Bronchial epithelial cell (primary cell): ENCODE measurements around the gene SNTG2. TPM values are rescaled to one million over a fixed set of nuclear protein-coding genes. Genes with fewer than 3 reads are reported as not detected.

ENCODE experiments used
- DNase-seq: peaks from one replicate; pipeline ENCODE4 v3.0.0-alpha.2; 2010; ENCODE audit warnings: low read depth
- FAIRE-seq: peaks from 2 replicates; lab custom pipeline; 2011; peaks lifted over from hg19 to GRCh38; lab: Jason Lieb, UNC
- H3K27me3 ChIP-seq: 2 replicates; pipeline ENCODE4 v1.5.1; 2011; ENCODE audit warnings: low read length; ENCODE audit not compliant: control insufficient read depth, insufficient read depth
- H3K36me3 ChIP-seq: 2 replicates; pipeline ENCODE4 v1.5.1; 2011; ENCODE audit warnings: low read length; ENCODE audit not compliant: control insufficient read depth, insufficient read depth
- H3K4me3 ChIP-seq: 2 replicates; pipeline ENCODE4 v1.5.1; 2011; ENCODE audit warnings: mild to moderate bottlenecking, low read depth, low read length, control low read depth
- total RNA-seq: library from RNA; depleted of rRNA; stranded (reverse); fragments of >200 nt; gene quantifications from 2 replicates; pipeline ENCODE4 v1.2.1, GENCODE V29; 2014
- TF ChIP-seq, protein P1 (sequence below): IDR thresholded peaks from 2 replicates; pipeline ENCODE4 v1.5.1; 2011; ENCODE audit warnings: mild to moderate bottlenecking, moderate library complexity, low read length, control low read depth, inconsistent platforms; ENCODE audit not compliant: insufficient read depth, severe bottlenecking

The SNTG2 gene
- total RNA-seq, 1 donor from 2014 or later, result not detected

DNA sequence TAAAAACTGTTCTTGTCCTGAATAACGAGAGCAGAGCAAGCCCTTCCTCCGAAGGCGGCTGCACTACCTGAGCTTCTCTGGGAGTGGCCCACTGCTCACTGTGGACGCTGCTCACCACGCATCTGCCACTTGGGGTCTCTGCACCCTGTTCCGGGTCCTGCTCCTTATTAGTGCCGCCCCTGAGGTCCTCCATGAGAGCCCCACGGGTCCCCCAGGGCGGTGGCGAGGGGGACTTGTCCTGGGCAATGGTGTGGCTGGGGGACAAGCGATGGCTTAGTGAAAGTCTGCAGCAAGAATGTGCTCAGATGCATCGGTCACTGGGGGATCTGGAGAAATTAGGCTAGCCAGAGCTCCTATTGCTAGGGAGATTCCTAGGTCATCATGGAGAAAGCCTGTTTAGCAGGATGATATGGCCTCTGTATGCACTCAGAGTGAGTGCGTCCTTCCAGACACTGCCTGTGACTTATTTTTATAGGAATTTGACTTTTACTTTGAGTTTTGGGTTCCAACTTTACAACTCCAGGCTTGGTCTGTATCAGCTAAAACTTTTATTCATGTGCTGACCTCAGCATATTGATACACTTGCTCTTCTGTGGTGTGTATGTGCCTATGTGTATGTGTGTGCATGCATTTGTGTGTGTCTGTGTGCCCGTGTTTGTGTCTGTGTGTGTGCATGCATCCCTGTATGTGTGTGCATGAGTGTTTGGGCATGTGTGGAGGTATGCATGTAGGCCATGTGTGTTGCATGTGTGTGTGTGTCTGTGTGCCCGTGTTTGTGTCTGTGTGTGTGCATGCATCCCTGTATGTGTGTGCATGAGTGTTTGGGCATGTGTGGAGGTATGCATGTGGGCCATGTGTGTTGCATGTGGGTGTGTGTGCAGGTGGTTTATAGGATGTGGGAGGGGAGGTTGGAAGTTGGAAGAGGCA, 129.5 kb downstream of the SNTG2 start:
- no peaks in the 10 kb centered on the region for H3K36me3 ChIP-seq
- no peak overlapping the region for H3K4me3 ChIP-seq
- peak; percentile 93 for FAIRE-seq
- DNase-seq, result no peak
- no peaks in the 10 kb centered on the region for H3K27me3 ChIP-seq
- TF ChIP-seq, protein P1, sequence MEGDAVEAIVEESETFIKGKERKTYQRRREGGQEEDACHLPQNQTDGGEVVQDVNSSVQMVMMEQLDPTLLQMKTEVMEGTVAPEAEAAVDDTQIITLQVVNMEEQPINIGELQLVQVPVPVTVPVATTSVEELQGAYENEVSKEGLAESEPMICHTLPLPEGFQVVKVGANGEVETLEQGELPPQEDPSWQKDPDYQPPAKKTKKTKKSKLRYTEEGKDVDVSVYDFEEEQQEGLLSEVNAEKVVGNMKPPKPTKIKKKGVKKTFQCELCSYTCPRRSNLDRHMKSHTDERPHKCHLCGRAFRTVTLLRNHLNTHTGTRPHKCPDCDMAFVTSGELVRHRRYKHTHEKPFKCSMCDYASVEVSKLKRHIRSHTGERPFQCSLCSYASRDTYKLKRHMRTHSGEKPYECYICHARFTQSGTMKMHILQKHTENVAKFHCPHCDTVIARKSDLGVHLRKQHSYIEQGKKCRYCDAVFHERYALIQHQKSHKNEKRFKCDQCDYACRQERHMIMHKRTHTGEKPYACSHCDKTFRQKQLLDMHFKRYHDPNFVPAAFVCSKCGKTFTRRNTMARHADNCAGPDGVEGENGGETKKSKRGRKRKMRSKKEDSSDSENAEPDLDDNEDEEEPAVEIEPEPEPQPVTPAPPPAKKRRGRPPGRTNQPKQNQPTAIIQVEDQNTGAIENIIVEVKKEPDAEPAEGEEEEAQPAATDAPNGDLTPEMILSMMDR, result no peak

DNA sequence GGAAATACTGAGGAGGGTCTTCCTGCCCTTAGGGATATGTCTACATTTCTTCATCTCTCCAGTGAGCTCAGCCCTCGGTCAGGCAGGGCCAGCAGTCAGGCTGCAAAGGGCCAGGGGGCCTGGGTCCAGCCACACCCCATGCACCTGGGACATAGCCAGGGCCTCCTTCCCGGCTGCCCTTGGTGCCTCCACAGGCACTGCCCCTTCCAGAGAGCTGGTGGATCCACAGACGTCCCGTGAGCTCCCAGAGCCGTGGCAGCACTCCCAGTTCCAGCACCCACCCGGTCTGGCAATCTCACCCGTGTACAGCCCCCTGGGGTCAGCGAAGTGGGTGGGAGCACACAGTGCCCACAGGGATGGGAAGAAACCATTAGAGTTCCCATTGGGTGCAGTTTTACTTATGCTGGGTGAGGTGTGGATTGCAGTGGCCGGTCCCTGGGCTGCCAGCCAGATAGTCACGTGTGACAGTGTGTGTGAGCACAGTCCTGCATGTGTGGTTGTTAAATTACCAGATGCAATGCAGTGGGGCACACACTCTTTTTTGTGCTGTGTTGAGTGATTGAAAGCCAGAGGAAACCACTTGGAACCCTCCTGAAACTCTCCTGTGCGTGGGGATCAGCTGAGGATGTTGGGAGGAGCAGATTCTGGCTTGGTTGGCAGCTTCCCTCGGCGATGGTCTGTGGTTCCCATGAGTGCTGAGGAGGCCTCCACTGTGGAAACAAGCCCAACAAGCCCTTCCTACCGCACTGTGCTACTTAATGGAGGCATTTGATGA, 131.0 kb downstream of the SNTG2 start:
- Histone ChIP-seq H3K4me3 (no peak overlapping the region), H3K36me3 (no peaks in the 10 kb centered on the region), H3K27me3 (no peaks in the 10 kb centered on the region)
- DNase-seq, result no peak
- TF ChIP-seq, protein P1, result no peak
- FAIRE-seq, result no peak

DNA sequence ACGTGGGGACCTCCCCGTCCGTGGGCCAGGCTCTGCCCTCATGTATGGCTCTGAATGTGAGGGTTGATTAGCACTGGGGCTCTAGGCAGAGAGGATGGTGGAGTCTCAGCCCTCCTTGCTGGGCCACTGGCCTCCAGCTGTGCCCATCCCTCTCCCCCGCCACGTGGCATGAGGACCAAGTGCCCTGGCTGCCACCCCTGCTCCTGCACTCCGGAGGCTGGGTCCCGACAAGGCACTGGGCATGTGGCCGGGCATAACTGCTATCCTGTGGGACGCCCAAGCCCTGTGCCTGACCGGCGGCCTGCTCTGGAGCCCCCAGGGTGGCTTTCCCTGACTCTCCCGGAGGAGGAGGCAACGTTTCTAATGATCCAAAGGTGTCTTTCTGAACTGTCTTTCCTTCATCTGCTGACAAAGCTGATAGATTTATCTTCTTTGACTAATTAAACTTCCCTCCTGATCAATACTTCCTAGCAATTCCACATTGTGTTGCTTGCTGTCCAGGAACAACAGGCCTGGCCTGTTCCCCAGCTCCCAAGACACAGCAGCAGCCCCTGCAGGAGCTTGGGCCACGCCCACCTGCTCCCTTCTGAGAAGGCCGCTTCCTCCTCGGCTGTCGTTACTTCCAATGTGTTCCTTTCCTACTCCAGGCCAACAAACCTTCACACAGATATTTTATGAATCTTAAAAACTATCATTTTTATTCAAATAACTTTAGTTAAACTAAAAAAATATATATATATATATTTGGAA, 132.0 kb downstream of the SNTG2 start:
- no peaks in the 10 kb centered on the region for H3K36me3 ChIP-seq
- no peak overlapping the region for H3K4me3 ChIP-seq
- no peaks in the 10 kb centered on the region for H3K27me3 ChIP-seq
- FAIRE-seq (no peak), DNase-seq (no peak)
- TF ChIP-seq, protein P1, result no peak

DNA sequence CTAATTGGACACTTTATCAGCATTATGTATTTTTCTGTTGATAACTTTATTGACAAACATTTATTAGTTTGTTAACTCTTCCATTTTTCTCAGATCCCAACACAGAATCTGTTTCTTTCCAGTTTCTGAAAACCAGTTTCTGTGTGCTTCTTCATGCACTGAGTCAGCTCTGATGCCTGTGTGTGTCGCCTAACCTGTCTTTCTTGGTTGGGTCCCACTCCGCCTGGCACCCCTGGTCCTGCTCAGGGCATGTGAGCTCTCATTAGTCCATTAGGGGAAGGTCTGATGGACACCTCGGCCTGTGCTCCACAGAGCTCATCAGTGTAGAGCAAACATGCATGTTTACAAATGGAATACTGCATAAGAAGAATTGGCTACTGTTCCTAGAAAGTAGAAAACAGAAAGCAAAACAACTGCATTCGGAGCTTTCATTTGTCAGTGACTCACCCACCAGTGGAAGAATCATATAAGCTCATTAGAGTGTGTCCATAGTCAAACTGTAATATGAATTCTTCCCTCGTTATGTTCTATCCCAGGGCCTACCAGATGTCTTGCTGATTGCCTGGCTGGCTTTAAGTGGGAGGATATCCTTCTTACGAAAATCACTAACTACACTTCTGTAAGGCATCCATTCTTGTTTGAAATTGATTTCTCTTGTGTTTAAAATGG, 137.7 kb downstream of the SNTG2 start:
- no peaks in the 10 kb centered on the region for H3K36me3 ChIP-seq
- no peak for FAIRE-seq
- no peak overlapping the region for H3K4me3 ChIP-seq
- TF ChIP-seq, protein P1, result no peak
- H3K27me3 ChIP-seq, result no peaks in the 10 kb centered on the region
- DNase-seq, result peak; percentile 18

DNA sequence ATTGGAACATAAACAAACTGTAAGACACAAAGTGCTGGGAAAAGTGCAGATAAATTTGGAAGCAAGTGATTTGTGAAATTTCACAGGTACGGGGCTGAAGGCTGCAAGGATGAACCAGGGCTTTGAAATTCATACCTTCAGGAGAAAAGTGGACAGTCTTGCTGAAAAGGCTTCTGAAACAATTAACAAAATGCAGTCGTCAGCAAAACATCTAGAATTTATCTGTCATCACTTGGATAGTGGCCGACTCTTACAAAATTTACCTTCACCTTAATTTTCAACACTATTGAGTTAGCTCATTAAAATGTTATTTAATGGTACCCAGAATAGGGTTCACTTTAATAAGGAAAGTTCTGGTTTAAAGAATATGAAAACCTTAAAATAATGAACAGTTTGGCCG, 138.3 kb downstream of the SNTG2 start:
- no peak overlapping the region for H3K4me3 ChIP-seq
- no peaks in the 10 kb centered on the region for H3K27me3 ChIP-seq
- no peak for FAIRE-seq
- no peaks in the 10 kb centered on the region for H3K36me3 ChIP-seq
- no peak for DNase-seq
- TF ChIP-seq, protein P1, result no peak
